Retinal pigment epithelial cell (primary cell): ENCODE data around the gene ADAM15.
A peak's percentile ranks its signal among the peaks of the same experiment; 100 is the strongest.

ENCODE experiments used
- DNase-seq: peaks from one replicate; pipeline ENCODE4 v3.0.0-alpha.2; 2010; ENCODE audit warnings: low read depth
- H3K4me3 ChIP-seq: 2 replicates; pipeline ENCODE4 v1.5.1; 2011; ENCODE audit warnings: mild to moderate bottlenecking, low read length, control low read depth, moderate library complexity
- CTCF ChIP-seq: conservative IDR thresholded peaks from 2 replicates; pipeline ENCODE4 v1.5.1; 2011; ENCODE audit warnings: low read depth, low read length, control low read depth, inconsistent platforms

Gene ADAM15

GRCh38 chr1:155062702-155063411 is 11.7 kb downstream of the ADAM15 start:
- peak overlapping the region; percentile 85 for H3K4me3 ChIP-seq
- peak; percentile 86 for TF ChIP-seq CTCF
- DNase-seq, result no peak

- peak; percentile 61 for DNase-seq
- no peak for TF ChIP-seq CTCF
- peak within 1 kb of the TSS; percentile 85 for H3K4me3 ChIP-seq
Observed at GRCh38 chr1:155063550-155064110, 12.5 kb downstream of the ADAM15 start, which contains the start of gene EFNA4. TSS of gene EFNA4 (plus strand) at chr1:155063740. CDS start at chr1:155063824, 84 bp downstream.

GRCh38 chr1:155064111-155064831 is 13.2 kb downstream of the ADAM15 start:
- DNase-seq, result no peak
- H3K4me3 ChIP-seq, result peak overlapping the region; percentile 85
- TF ChIP-seq CTCF, result no peak

- DNase-seq, result no peak
- no peak overlapping the region for H3K4me3 ChIP-seq
- TF ChIP-seq CTCF, result no peak
Observed at GRCh38 chr1:155064832-155065429, 13.8 kb downstream of the ADAM15 start.

- TF ChIP-seq CTCF, result no peak
- no peak overlapping the region for H3K4me3 ChIP-seq
- DNase-seq, result no peak
Observed at GRCh38 chr1:155066777-155067176, 15.7 kb downstream of the ADAM15 start.

GRCh38 chr1:155068599-155068998 is 17.5 kb downstream of the ADAM15 start:
- DNase-seq, result no peak
- no peak for TF ChIP-seq CTCF

More at GRCh38 chr1:155068599-155068998, 17.5 kb downstream of the ADAM15 start:
- H3K4me3 ChIP-seq, result no peak overlapping the region
